ENCODE data around the gene PEX11A. TPM values are rescaled to one million over a fixed set of nuclear protein-coding genes. Genes with fewer than 3 reads are reported as not detected.
A peak's percentile ranks its signal among the peaks of the same experiment; 100 is the strongest.

The PEX11A gene
- total and polyA plus RNA-seq, 8 donors = 2.3 to 11.2 (median 6.8) TPM; not detected in 1

DNA sequence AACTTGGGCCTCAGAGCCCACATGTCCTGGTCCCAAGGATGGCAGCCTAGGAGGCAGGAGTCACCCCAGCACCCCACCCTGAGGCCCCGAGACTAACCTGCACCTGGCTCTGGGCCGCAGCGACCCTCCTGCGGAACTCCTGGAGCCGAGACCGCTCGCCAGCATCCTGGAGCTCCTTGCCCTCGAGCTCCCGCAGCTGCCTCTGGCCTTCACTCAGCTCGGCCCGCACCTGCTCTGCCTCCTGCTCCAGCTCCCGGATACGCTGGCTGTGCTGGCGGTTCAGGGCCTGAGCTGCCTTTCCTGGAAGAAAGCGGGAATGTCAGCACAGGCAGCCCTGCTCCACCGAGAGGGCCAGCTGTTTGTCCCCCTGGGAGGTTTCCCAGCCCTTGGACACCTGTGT lies 48.4 kb downstream of the PEX11A start:
- H3K4me3 ChIP-seq = no peak overlapping the region
- H3K9me3 ChIP-seq = no peaks in the 10 kb centered on the region
- H3K36me3 ChIP-seq = peaks cover 0 to 42% (median 14%) of the 10 kb centered on the region in 4 donors
- WGBS, 5 donors = 92 to 96% (median 94%) methylated on average over 11 to 16 of the region's 16 CpGs
- H3K27me3 ChIP-seq = no peaks in the 10 kb centered on the region
- intact Hi-C loops (cut with DNase I; ENCODE audit: low total_unique reads) = loop anchor here (5.0 to 10.0 kb wide), 2 partner anchors 55 to 103 kb away; no protein-coding TSS in a partner anchor
- peaks cover 0 to 4% (median 2%) of the 10 kb centered on the region in 4 donors for H3K4me1 ChIP-seq
- DNase-seq = peak in 1 of 2 donors; percentile 13
- TF ChIP-seq POLR2A (IDR thresholded peaks at IDR 0.05) = no peak
- no peak for TF ChIP-seq POLR2AphosphoS5 (IDR thresholded peaks at IDR 0.05)
- TF ChIP-seq EP300 (IDR thresholded peaks at IDR 0.05) = no peak
- H3K27ac ChIP-seq = no peak overlapping the region

DNA sequence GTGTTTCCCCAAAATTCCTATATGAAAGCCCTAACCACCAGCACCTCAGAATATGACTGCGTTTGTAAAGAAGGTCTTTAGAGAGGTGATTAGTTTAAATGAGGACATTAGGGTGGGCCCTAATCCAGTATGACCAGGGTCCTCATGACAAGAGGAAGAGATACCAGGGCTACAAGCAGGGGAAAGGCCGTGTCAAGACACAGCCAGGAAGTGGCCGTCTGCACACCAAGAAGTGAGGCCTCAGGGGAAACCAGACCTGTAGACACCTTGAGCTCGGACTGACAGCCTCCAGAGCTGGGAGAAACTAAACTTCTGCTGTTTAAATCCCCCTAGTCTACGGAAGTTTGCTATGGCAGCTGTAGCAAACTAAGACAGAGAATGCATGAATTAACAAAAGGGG lies 49.5 kb downstream of the PEX11A start:
- Histone ChIP-seq H3K4me1 (no peaks in the 10 kb centered on the region), H3K27me3 (no peaks in the 10 kb centered on the region), H3K27ac (no peak overlapping the region), H3K9me3 (no peaks in the 10 kb centered on the region), H3K36me3 (peaks cover 0 to 38% (median 14%) of the 10 kb centered on the region in 4 donors), H3K4me3 (no peak overlapping the region)
- TF ChIP-seq EP300 (IDR thresholded peaks at IDR 0.05) (no peak), POLR2AphosphoS5 (IDR thresholded peaks at IDR 0.05) (no peak), POLR2A (IDR thresholded peaks at IDR 0.05) (no peak)
- TF ChIP-seq, protein P1, sequence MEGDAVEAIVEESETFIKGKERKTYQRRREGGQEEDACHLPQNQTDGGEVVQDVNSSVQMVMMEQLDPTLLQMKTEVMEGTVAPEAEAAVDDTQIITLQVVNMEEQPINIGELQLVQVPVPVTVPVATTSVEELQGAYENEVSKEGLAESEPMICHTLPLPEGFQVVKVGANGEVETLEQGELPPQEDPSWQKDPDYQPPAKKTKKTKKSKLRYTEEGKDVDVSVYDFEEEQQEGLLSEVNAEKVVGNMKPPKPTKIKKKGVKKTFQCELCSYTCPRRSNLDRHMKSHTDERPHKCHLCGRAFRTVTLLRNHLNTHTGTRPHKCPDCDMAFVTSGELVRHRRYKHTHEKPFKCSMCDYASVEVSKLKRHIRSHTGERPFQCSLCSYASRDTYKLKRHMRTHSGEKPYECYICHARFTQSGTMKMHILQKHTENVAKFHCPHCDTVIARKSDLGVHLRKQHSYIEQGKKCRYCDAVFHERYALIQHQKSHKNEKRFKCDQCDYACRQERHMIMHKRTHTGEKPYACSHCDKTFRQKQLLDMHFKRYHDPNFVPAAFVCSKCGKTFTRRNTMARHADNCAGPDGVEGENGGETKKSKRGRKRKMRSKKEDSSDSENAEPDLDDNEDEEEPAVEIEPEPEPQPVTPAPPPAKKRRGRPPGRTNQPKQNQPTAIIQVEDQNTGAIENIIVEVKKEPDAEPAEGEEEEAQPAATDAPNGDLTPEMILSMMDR (IDR thresholded peaks at IDR 0.05) = no peak
- WGBS, 5 donors = 78 to 88% (median 85%) methylated on average over 5 of the region's 5 CpGs
- DNase-seq = no peak
- intact Hi-C loops (cut with DNase I; ENCODE audit: low total_unique reads) = loop anchor here (5.0 to 10.0 kb wide), 2 partner anchors 56 to 104 kb away; no protein-coding TSS in a partner anchor

DNA sequence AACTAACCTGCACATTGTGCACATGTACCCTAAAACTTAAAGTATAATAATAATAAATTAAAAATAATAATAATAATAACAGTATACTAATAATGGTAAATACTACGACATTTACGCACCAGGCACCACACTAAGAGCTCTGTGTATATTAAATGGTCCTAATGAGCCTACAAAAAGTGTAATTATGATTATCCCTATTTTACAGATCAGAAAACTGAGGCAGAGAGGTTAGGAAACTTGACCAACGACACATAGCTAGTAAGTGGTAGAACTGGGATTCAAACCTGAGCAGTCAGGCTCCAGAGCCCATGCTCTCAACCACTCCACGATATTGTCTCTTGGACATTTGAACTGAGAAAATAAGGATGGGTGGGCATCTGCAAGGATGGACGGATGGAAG lies 50.3 kb downstream of the PEX11A start:
- Histone ChIP-seq H3K27ac (no peak overlapping the region), H3K9me3 (no peaks in the 10 kb centered on the region), H3K4me3 (no peak overlapping the region), H3K27me3 (no peaks in the 10 kb centered on the region), H3K4me1 (no peaks in the 10 kb centered on the region), H3K36me3 (peaks cover 0 to 37% (median 14%) of the 10 kb centered on the region in 4 donors)
- WGBS, 5 donors = 97 to 99% (median 97%) methylated on average over 5 of the region's 5 CpGs
- TF ChIP-seq POLR2AphosphoS5 (IDR thresholded peaks at IDR 0.05) (no peak), POLR2A (IDR thresholded peaks at IDR 0.05) (no peak), EP300 (IDR thresholded peaks at IDR 0.05) (no peak)
- TF ChIP-seq, protein P1 (IDR thresholded peaks at IDR 0.05) = no peak
- intact Hi-C loops (cut with DNase I; ENCODE audit: low total_unique reads) = loop anchor here (5.0 to 10.0 kb wide), 2 partner anchors 57 to 105 kb away; no protein-coding TSS in a partner anchor
- DNase-seq = peak in 1 of 2 donors; percentile 2

DNA sequence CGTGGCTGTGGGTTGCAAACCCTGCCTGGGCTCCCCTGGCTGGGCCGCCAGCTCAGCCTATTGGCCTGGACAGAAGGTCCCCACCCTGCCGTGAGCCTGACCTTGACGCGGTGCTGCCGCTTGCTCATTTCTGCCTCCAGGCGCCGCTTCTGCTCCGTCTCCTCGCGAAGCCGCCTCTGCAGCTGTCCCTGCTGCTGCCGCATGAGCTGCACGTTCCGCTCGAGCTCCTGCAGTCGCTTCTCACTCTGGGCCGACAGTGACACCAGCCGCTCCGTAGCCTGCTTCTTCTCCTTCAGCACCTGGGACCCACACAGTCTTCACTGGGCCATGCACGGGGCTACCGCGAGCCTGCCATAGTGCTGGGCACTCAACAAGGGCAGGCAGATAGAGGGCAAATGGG lies 57.0 kb downstream of the PEX11A start:
- peak in 1 of 2 donors; percentile 13 for DNase-seq
- Histone ChIP-seq H3K9me3 (no peaks in the 10 kb centered on the region), H3K4me3 (no peak overlapping the region), H3K27ac (no peak overlapping the region), H3K4me1 (no peaks in the 10 kb centered on the region), H3K36me3 (peaks cover 13 to 55% (median 51%) of the 10 kb centered on the region in 4 donors), H3K27me3 (no peaks in the 10 kb centered on the region)
- TF ChIP-seq POLR2AphosphoS5 (IDR thresholded peaks at IDR 0.05) (no peak), EP300 (IDR thresholded peaks at IDR 0.05) (no peak), POLR2A (IDR thresholded peaks at IDR 0.05) (no peak)
- TF ChIP-seq, protein P1 (IDR thresholded peaks at IDR 0.05) = no peak
- whole genome bisulfite sequencing, 5 donors = 90 to 96% (median 94%) methylated on average over 23 of the region's 23 CpGs
- intact Hi-C loops (cut with DNase I; ENCODE audit: low total_unique reads) = no loop called here
